ENCODE measurements around the gene SERPINB2. TPM values are rescaled to one million over a fixed set of nuclear protein-coding genes. Genes with fewer than 3 reads are reported as not detected.

Gene SERPINB2, protein sequence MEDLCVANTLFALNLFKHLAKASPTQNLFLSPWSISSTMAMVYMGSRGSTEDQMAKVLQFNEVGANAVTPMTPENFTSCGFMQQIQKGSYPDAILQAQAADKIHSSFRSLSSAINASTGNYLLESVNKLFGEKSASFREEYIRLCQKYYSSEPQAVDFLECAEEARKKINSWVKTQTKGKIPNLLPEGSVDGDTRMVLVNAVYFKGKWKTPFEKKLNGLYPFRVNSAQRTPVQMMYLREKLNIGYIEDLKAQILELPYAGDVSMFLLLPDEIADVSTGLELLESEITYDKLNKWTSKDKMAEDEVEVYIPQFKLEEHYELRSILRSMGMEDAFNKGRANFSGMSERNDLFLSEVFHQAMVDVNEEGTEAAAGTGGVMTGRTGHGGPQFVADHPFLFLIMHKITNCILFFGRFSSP
- total RNA-seq = 0.98 and 4.7 TPM in 2 replicates

DNA sequence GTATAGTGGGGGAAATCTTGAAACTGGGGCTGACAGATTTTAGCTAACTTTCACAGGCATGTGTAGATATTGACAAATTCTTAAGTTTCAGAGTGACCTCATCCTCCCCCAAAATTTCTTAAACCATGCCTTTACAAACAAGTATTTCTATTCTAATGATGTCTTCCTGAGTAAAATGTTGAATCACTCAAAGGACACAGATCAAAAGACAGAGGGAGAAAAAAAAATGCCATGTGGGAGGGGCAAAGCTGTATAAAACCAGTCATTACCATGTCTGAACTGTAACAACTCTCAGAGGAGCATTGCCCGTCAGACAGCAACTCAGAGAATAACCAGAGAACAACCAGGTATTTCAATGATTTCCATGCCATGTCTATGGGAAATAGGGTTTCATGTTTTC is at the start of gene SERPINB2:
SERPINB2 (plus strand) TSS at position 282 of the 400 bp plus-strand sequence. CDS start 3,740 bp downstream, outside the sequence.

DNA sequence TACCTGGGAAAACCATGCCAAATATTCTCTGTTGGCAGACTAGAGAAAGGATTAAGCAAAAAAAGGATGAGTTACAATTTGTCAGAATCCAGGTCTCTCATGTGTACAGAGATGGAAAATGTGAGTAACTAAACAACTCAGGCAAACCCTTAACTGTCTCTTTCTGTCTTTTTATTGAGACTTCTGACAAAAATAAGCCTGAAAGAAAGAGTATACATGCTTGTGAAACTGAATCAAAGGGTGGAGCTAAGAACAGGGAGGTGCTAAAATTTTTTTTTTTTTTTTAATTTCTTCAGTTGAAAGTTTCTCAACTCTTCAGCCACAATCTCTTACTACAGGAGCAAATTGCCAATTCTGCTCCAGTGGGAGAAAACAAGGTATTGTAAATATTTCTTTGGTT is 20.2 kb downstream of the SERPINB2 start, which contains the start of gene SERPINB10:
SERPINB10 (plus strand) TSS at position 295 of the 400 bp plus-strand sequence. CDS start 7,553 bp downstream, outside the sequence.

DNA sequence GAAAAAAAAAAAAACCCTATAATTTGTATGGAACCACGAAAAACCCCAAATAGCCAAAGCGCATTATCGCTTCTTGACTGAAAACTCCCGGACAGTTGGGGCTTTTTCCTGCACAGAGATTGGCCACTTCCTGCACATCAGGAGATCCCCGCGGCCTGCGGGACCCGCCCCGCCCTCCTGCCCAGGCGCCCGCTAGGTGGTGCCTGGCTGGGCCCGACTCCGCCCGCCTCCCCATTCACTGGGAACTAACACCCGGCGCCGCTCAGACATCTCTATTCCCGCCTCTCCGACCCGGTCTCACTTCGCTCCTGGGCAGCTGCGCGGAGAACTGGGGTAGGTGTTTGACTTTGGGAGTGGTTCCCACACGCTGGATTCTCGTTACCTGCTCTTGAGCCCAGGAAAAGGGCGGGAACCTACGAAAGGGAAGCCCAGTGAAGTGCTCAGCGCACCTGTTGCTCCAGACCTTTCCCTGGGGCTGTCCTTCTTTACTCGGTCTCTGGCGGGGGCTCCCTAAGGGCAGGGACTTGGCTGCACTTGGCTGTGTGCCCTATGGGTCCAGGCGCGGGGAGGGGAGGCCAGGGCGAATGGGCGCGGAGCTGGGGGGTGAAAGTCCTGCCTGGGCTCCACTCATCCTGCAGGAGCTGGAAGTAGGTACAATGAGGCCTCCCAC is 61.7 kb downstream of the SERPINB2 start, which contains the start of gene HMSD:
HMSD (plus strand) TSS at position 234 of the 670 bp plus-strand sequence. CDS start 4,155 bp downstream, outside the sequence.

Other genes starting within 250 kb of the SERPINB2 start
- not detected in 2 replicates for gene SERPINB4, start 243.4 kb upstream of the SERPINB2 start, total RNA-seq
- gene SERPINB3, start 225.8 kb upstream of the SERPINB2 start, total RNA-seq = not detected in 2 replicates
- gene SERPINB11, start 184.7 kb upstream of the SERPINB2 start, total RNA-seq = not detected in 2 replicates
- gene SERPINB7, start 112.3 kb upstream of the SERPINB2 start, total RNA-seq = 0.79 and 15.1 TPM in 2 replicates
- not detected in 2 replicates for gene SERPINB10, start 20.3 kb downstream of the SERPINB2 start, total RNA-seq
- gene HMSD, start 61.6 kb downstream of the SERPINB2 start, total RNA-seq = not detected in 2 replicates
- 3.8 and 4.7 TPM in 2 replicates for gene SERPINB8, start 82.4 kb downstream of the SERPINB2 start, total RNA-seq